Measurements from ENCODE around the gene WRAP73.

The WRAP73 gene

DNA sequence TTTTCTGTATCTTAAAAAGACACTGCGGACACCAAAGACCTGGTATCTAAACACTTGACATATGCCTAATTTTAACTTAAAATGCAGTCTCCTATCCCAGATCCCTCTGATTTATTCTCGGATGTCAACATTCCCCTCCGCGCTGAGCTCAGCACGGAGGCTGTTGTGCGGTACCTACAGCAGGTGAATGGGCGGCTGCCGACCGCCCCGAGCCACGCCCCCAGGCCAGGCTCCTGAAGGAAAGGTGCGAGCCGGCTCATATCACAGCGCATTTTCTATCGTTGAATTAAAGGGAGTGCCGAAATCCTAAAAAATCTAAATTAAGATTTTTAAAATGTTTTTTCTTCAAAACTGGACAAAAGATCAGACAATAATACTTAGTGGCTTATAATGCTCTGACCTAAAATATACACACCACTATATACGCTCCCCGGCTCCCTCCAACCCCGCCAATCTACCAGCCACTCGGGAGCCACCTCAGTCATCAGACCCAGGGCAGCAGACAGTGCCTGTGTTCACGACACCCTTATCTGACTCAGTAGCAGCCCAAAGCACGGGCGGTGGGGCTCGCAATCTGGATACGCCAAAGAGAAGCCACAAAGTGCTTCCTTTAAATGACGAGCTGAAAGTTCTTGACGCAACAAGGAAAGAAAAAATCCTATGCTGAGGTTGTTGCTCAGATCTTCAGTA, 4.1 kb downstream of the WRAP73 start:
- DNase-seq (ENCODE audit: low read depth in 1 of 2, low spot score in 1 of 2) = no peak
- TF ChIP-seq JUND (IDR thresholded peaks at IDR 0.05; ENCODE audit: low read depth) = no peak
- in situ Hi-C loops (cut with HindIII; ENCODE audit: low pct_unique_long_range_greater_than_20kb, low sequenced_read_pairs) = no loop called here

DNA sequence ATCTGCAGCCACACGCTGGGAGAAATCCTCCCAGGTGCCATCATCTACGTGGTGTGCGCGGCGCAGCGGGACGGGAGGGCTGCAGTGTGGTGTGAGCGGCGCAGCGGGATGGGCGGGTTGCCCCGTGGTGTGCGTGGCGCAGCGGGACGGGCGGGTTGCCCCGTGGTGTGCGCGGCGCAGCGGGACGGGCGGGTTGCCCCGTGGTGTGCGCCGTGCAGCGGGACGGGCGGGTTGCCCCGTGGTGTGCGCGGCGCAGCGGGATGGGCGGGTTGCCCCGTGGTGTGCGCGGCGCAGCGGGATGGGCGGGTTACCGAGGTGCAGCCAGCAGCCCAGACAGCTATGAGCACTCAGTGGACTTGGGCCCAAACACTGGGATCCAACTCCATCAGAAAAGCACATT, 4.7 kb downstream of the WRAP73 start:
- no peak for DNase-seq (ENCODE audit: low read depth in 1 of 2, low spot score in 1 of 2)
- TF ChIP-seq JUND (IDR thresholded peaks at IDR 0.05; ENCODE audit: low read depth) = no peak
- in situ Hi-C loops (cut with HindIII; ENCODE audit: low pct_unique_long_range_greater_than_20kb, low sequenced_read_pairs) = no loop called here

DNA sequence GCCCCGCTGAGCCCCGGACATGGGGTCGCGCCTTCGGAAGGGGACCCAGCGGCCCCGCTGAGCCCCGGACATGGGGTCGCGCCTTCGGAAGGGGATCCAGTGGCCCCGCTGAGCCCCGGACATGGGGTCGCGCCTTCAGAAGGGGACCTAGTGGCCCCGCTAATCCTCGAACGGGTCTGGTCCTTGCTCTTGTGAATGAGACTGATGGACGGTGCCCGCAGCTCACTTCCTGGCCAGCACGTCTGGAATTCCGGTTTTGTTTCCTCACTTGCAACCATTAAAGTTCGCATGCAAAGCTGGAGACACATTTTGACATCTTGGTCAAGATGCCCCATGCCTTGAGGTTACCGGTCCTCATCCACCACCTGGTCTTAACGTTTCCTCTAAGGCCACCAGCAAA, 5.6 kb downstream of the WRAP73 start:
- DNase-seq (ENCODE audit: low read depth in 1 of 2, low spot score in 1 of 2) = no peak
- in situ Hi-C loops (cut with HindIII; ENCODE audit: low pct_unique_long_range_greater_than_20kb, low sequenced_read_pairs) = no loop called here
- no peak for TF ChIP-seq JUND (IDR thresholded peaks at IDR 0.05; ENCODE audit: low read depth)

DNA sequence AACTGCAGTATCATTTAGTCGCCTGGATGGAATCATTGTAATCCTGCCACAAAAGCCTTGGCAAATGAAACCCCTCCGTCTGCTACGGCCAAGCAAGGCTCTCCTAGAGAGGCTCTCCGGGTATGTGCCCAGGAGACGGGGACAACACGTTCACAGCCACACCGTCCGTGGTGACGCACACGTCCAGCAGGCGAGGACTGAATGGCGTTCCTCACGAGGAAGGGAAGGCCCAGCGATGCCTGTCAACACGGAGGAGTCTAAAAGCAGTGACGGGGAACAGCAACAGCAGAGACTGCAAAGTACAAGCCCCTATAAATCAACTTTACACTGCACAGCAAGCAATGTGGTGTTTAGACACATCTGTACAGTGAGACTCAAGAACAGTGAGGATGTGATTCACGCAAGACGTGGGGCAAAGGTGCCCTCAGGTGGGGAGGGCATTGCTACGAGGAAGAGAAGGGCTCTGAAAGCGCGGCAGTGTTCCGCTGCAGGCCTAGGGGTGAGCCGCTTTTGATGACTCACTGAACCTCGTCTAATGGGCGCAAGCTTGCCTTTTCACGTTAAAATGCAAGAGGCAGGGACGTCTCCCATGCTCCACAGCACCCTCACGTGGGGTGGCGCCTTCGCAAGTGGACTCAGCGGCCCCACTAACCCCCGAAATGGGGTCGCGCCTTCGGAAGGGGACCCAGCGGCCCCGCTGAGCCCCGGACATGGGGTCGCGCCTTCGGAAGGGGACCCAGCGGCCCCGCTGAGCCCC, 6.8 kb downstream of the WRAP73 start:
- in situ Hi-C loops (cut with HindIII; ENCODE audit: low pct_unique_long_range_greater_than_20kb, low sequenced_read_pairs) = no loop called here
- TF ChIP-seq JUND (IDR thresholded peaks at IDR 0.05; ENCODE audit: low read depth) = no peak
- DNase-seq (ENCODE audit: low read depth in 1 of 2, low spot score in 1 of 2) = no peak

DNA sequence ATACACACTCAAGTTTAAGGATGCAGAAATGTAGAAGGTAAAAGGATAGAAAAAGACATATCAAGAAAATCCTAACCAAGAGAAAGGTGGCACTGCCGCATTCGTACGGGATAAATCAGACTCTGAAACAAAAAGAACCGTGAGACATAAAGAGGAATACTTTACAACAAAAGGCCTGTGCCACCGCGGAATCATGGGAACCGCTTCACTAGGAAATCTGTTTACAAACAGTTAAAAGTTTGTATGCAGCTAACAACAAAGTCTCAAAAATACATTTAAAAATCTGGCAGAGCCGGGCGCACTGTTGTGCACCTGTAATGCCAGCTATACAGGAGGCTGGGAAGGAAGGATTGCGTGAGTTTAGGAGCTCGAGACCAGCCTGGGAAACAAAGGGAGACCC, 8.1 kb downstream of the WRAP73 start:
- TF ChIP-seq JUND (IDR thresholded peaks at IDR 0.05; ENCODE audit: low read depth) = no peak
- no peak for DNase-seq (ENCODE audit: low read depth in 1 of 2, low spot score in 1 of 2)
- in situ Hi-C loops (cut with HindIII; ENCODE audit: low pct_unique_long_range_greater_than_20kb, low sequenced_read_pairs) = no loop called here

DNA sequence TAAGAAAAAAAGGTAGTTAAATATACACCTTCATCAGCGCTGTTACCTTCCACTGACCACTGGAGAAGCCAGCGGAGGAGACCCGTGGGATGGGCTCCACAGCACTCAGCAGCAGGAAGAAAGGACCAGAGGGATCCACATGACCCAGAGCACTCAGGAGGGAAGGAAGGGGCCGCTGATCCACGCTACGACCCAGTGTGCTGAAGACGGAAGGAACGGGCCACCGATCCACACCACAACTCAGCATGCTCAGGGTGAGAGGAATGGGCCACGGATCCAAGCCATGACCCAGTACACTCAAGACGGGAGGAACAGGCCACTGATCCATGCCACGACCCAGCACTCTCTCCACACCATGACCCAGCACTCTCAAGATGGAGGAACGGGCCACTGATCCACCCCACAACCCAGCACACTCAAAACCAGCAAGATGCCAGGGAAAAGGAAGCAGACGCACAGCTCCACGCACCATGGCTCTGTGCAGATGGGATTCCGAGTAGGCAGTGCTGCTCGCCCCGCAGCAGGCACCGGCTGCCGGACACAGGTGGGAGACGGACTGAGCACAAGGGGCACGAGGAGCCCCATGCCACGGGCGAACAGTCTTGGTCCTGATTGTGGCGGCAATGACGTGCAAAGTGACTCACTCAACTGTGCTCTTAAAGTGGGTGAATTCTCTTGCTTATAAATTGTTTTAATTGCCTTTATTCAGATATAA, 8.7 kb downstream of the WRAP73 start:
- in situ Hi-C loops (cut with HindIII; ENCODE audit: low pct_unique_long_range_greater_than_20kb, low sequenced_read_pairs) = no loop called here
- no peak for DNase-seq (ENCODE audit: low read depth in 1 of 2, low spot score in 1 of 2)
- no peak for TF ChIP-seq JUND (IDR thresholded peaks at IDR 0.05; ENCODE audit: low read depth)

DNA sequence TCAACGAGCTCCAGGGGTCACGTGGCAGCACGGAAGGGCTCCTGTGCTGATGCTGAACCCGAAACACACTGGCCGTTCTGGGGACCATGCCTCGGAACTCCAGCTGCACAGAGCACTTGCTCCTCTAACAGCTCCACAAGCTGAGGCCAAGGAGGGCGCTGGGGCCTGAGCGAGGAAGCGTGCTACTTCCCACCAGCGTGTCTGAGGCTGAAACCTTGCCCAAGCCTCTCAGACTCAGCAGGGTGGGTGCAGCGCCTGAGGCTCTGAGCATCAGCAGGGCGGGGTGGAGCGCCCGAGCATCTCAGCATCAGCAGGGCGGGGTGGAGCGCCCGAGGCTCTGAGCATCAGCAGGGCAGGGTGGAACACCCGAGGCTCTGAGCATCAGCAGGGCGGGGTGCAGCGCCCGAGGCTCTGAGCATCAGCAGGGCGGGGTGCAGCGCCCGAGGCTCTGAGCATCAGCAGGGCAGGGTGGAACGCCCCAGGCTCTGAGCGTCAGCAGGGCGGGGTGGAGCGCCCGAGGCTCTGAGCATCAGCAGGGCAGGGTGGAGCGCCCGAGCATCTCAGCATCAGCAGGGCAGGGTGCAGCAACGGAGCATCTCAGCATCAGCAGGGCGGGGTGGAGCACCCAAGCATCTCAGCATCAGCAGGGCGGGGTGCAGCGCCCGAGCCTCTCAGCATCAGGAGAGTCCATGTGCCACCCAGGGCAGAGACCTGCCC, 9.6 kb downstream of the WRAP73 start:
- no peak for DNase-seq (ENCODE audit: low read depth in 1 of 2, low spot score in 1 of 2)
- in situ Hi-C loops (cut with HindIII; ENCODE audit: low pct_unique_long_range_greater_than_20kb, low sequenced_read_pairs) = no loop called here
- no peak for TF ChIP-seq JUND (IDR thresholded peaks at IDR 0.05; ENCODE audit: low read depth)

DNA sequence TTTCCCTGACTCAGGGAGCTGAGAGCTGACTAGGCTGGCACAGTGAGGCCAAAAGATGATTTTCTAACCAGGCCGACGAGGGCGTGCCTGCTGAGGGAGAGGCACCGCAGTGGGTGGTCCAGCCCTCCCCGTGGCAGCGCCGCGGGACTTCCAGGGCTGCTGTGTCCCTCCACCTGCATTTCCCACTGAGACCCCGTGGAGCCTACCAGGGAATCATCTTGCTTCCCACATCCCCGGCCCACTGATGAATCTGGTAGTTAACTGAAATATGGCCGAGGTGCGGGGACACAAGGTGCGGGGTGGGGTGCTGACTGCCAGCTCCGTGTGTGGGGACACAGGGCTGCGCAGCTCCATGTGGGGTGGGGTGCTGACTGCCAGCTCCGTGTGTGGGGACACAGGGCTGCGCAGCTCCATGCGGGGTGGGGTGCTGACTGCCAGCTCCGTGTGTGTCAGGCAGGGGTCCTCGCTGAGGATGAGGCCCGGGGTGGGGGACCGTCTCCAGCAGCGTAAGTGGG, 10.4 kb downstream of the WRAP73 start:
- in situ Hi-C loops (cut with HindIII; ENCODE audit: low pct_unique_long_range_greater_than_20kb, low sequenced_read_pairs) = no loop called here
- DNase-seq (ENCODE audit: low read depth in 1 of 2, low spot score in 1 of 2) = no peak
- TF ChIP-seq JUND (IDR thresholded peaks at IDR 0.05; ENCODE audit: low read depth) = no peak

DNA sequence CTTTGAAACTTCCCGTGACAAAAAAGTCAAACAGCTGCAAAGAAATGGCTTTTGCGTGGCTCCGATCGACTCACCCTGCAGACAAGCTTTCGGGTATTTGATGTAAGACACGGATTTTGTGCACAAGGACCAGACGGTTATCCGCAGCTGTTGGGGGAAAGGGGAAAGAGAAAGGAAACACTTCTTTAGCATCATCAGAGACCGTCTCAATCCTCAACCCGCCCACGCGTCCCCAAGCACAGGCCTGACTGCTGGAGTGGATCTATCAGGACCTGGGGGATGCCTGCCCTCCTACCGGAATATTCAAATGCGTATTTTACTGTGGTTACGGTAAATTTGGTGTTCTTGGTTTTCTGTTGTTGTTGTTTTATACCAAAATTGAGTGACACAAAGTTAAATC, 11.2 kb downstream of the WRAP73 start:
- DNase-seq (ENCODE audit: low read depth in 1 of 2, low spot score in 1 of 2) = no peak
- in situ Hi-C loops (cut with HindIII; ENCODE audit: low pct_unique_long_range_greater_than_20kb, low sequenced_read_pairs) = no loop called here
- TF ChIP-seq JUND (IDR thresholded peaks at IDR 0.05; ENCODE audit: low read depth) = no peak

DNA sequence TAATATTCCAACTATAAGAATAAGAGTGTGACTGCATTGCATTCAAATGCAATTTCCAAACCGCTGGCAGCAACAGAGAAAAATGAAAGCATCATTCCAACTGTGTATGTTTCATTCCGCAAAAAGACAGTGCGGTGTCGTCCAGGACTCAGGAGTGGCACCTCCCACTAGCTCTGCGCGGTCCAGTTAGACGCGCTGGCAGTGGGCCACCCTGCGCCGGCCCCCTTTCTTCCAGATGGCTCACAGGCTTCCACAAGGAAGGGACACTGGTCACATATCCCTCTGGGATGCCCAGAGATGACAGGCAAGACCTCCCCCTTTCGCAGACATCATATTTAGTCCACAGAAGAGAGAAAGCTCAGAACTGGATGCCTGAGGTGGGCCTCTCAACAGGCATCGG, 11.9 kb downstream of the WRAP73 start:
- in situ Hi-C loops (cut with HindIII; ENCODE audit: low pct_unique_long_range_greater_than_20kb, low sequenced_read_pairs) = no loop called here
- no peak for TF ChIP-seq JUND (IDR thresholded peaks at IDR 0.05; ENCODE audit: low read depth)
- no peak for DNase-seq (ENCODE audit: low read depth in 1 of 2, low spot score in 1 of 2)

DNA sequence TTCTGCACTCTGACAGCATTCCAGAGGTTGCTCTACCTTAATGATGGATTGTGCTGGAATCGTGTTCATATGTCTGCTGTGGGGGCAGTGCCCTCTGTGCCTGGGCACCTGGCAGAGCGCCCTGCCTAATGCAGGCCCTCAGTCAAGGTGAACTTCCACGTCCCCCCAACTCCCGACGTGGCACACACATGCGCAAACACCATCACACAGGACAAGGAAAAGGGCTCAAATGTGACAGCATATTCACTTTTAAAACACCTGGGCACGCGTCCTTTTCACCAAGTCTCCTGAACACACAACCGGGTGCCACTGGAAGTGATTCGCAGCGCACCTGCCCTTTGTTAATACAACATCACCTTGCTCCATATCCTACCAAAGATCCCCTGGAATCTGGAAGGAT, 13.4 kb downstream of the WRAP73 start:
- in situ Hi-C loops (cut with HindIII; ENCODE audit: low pct_unique_long_range_greater_than_20kb, low sequenced_read_pairs) = no loop called here
- DNase-seq (ENCODE audit: low read depth in 1 of 2, low spot score in 1 of 2) = no peak
- no peak for TF ChIP-seq JUND (IDR thresholded peaks at IDR 0.05; ENCODE audit: low read depth)

DNA sequence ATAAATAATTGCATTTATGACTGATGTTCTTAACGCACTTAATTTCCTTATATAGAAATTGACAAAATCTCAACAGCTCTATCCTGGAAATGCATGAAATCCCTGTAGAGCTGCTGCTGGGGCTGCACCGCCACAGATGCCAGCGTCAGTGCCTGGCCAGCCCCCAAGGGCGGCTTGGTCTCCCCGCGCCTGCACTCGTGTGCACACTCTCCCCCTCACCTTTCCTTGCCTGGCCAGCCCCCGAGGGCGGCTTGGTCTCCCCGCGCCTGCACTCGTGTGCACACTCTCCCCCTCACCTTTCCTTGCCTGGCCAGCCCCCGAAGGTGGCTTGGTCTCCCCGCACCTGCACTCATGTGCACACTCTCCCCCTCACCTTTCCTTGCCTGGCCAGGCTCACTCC, 13.8 kb downstream of the WRAP73 start:
- no peak for TF ChIP-seq JUND (IDR thresholded peaks at IDR 0.05; ENCODE audit: low read depth)
- in situ Hi-C loops (cut with HindIII; ENCODE audit: low pct_unique_long_range_greater_than_20kb, low sequenced_read_pairs) = no loop called here
- no peak for DNase-seq (ENCODE audit: low read depth in 1 of 2, low spot score in 1 of 2)

Data from T47D (cell line).